ENCODE data around the gene TMEM258. TPM values are rescaled to one million over a fixed set of nuclear protein-coding genes. Genes with fewer than 3 reads are reported as not detected.

The TMEM258 gene
- total RNA-seq, 1 donor from 2014 or later: 104 TPM

DNA sequence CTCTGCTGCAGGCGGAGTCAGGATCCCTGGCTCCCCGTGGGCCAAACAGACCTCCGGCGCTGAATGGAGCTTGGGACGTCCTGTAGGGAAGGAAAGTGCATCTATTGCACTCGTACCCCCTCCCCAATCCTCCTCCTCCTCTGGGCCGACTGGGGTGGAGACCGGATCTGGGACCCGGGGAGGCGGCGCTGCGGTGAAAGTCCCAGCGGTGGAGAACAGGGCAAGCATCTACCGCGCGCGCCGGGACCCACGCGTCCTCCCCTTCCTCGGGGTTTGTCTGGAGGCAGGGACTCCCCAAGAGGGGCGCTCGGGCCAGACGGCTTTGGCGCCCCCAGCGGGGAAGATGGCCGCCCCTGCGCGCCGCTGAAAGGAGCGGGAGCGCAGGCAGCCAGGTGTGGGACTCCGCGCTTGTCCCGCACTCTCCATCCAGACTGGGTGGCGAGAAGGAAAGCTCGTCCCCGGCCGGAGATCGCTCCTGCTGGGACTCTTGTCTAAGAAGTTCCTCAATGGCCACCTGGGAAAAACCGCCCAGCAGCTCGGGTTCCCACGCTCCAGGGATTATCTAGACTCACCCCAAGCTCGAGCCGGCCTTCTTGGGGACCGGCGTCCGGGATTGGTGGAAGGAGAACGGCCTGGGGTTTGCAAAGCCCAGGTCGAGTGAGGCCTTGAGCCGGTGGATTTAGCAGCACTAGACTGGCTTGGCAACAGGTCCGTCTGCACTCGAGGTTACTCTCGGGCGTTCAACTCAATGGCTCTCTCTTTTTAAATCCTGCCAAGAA is 36.4 kb upstream of the TMEM258 start:
- Histone ChIP-seq H3K9me3 (no peaks in the 10 kb centered on the region), H3K4me3 (peak overlapping the region; percentile 67), H3K4me1 (peaks cover 40% of the 10 kb centered on the region), H3K27ac (peak overlapping the region; percentile 85), H3K36me3 (no peaks in the 10 kb centered on the region), H3K27me3 (ENCODE audit: low read depth) (peaks cover 17% of the 10 kb centered on the region)
- intact Hi-C loops (cut with DNase I): no loop called here
- ATAC-seq (peak; percentile 41 to 60), DNase-seq (peak; percentile 62)
- TF ChIP-seq, protein P1, sequence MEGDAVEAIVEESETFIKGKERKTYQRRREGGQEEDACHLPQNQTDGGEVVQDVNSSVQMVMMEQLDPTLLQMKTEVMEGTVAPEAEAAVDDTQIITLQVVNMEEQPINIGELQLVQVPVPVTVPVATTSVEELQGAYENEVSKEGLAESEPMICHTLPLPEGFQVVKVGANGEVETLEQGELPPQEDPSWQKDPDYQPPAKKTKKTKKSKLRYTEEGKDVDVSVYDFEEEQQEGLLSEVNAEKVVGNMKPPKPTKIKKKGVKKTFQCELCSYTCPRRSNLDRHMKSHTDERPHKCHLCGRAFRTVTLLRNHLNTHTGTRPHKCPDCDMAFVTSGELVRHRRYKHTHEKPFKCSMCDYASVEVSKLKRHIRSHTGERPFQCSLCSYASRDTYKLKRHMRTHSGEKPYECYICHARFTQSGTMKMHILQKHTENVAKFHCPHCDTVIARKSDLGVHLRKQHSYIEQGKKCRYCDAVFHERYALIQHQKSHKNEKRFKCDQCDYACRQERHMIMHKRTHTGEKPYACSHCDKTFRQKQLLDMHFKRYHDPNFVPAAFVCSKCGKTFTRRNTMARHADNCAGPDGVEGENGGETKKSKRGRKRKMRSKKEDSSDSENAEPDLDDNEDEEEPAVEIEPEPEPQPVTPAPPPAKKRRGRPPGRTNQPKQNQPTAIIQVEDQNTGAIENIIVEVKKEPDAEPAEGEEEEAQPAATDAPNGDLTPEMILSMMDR (IDR thresholded peaks at IDR 0.05): peak; percentile 36

DNA sequence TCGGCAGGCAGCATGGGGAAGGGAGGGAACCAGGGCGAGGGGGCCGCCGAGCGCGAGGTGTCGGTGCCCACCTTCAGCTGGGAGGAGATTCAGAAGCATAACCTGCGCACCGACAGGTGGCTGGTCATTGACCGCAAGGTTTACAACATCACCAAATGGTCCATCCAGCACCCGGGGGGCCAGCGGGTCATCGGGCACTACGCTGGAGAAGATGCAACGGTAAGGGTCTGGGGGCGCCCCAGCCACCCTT is 35.9 kb upstream of the TMEM258 start:
- Histone ChIP-seq H3K4me3 (peak overlapping the region; percentile 67), H3K27me3 (ENCODE audit: low read depth) (peaks cover 17% of the 10 kb centered on the region), H3K27ac (peak overlapping the region; percentile 85), H3K9me3 (no peaks in the 10 kb centered on the region), H3K4me1 (peaks cover 40% of the 10 kb centered on the region), H3K36me3 (no peaks in the 10 kb centered on the region)
- TF ChIP-seq, protein P1 (IDR thresholded peaks at IDR 0.05): no peak
- DNase-seq (no peak), ATAC-seq (peak in 1 of 2 donors; percentile 1)
- intact Hi-C loops (cut with DNase I): no loop called here

DNA sequence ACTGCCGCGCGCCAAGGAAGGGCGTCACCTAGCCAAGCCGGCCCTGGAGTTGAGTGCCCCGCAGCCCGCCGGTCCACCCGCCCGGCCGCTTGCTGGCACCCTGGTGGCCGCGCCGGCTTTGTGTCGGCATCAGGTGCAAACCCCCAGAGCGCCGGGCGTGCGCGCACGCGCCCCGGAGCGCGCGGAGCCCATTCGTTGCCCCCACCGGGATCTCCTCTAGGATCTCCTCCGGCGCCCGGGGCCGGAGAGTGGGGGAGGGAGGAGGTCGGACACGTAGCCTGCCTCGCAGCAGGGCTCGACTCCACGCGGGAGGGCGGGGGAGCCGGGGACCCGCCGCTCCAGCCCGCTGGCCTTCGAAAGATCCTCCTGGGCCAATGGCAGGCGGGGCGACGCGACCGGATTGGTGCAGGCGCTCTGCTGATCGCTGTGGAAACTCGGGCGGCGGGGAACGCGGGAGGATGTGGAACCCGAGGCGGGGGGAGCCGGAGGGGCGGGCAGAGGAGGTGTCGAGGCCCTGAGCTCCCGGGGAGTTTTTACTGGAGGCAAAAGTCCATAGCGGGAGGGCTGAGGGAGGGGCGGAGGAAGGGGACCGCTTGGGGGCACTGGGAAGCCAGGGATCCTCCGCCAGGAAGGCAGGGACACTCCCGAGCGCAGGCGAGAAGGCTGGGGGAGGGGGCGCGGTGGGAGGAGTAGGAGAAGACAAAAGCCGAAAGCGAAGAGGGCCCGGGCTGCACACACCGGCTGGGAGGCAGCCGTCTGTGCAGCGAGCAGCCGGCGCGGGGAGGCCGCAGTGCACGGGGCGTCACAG is 35.4 kb upstream of the TMEM258 start, which contains the start of gene FADS2:
Gene FADS2, plus strand, starts transcription at position 730 of the 808 bp plus-strand sequence. CDS start 91 bp downstream, outside the sequence.
- H3K27ac ChIP-seq: peak within 1 kb of the TSS; percentile 85
- ATAC-seq: peak; percentile 91 to 94
- TF ChIP-seq, protein P1 (IDR thresholded peaks at IDR 0.05): no peak

DNA sequence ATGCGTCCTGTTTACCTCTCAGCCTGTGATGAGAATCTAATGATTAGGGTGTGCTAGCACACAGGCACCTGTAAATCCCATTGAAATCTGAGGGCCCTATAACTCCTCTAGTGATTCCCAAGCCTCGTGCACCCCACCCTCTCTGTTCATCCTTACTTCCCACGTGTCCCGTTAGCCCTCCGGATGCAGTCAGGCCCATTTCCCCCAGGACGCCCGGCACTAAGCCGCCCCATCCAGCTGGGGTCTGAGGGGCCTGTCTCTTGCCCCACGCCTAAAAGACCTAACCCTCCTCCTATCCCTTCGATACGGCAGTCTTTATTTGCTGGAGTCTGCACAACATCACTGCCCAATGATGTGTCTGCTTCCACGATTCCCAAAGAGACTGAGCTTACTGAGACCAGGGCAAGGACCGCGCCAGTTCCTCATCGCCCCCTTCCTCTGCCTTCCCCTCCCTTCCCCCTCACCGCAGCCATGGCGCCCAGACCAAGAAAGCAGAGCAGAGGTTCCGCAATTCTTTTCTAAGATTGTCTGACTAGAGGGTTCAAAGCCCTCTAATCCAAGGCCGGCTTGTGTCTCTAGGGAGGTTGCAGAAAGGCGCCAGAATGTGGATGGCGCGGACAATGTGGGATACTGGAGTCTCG is 34.7 kb upstream of the TMEM258 start:
- TF ChIP-seq, protein P1 (IDR thresholded peaks at IDR 0.05): no peak
- Histone ChIP-seq H3K36me3 (no peaks in the 10 kb centered on the region), H3K27ac (peak overlapping the region; percentile 85), H3K9me3 (no peaks in the 10 kb centered on the region), H3K4me3 (peak overlapping the region; percentile 67), H3K27me3 (ENCODE audit: low read depth) (peaks cover 17% of the 10 kb centered on the region), H3K4me1 (peaks cover 40% of the 10 kb centered on the region)
- ATAC-seq (peak; percentile 4 to 30), DNase-seq (peak; percentile 65)
- intact Hi-C loops (cut with DNase I): no loop called here

More for the DNA sequence above, 35.4 kb upstream of the TMEM258 start, which contains the start of gene FADS2:
- Histone ChIP-seq H3K27me3 (ENCODE audit: low read depth) (peaks cover 17% of the 10 kb centered on the region), H3K36me3 (no peaks in the 10 kb centered on the region), H3K4me3 (peak within 1 kb of the TSS; percentile 67), H3K4me1 (peaks cover 40% of the 10 kb centered on the region), H3K9me3 (no peaks in the 10 kb centered on the region)
- intact Hi-C loops (cut with DNase I): no loop called here
- DNase-seq: peak; percentile 94

DNA sequence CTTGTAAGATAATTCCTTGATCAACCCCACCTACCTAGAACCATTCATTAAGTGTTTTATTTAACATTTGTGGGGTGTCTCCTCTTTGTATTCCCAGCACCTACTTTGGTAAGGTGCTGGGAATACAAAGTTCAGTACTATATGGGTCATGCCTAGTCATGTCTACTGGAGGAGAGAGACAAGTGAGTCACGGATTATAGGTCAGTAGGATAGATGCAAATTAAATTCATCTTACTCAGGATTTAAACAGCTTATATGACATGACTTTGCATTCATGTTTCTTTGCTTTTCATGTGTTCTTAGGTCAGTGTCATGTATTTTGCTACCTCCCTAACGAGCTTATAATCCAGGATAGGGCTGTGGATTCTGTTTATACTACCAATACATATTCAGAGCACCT is 27.8 kb upstream of the TMEM258 start:
- peaks cover 7% of the 10 kb centered on the region for H3K4me1 ChIP-seq
- no peaks in the 10 kb centered on the region for H3K27me3 ChIP-seq (ENCODE audit: low read depth)
- no peaks in the 10 kb centered on the region for H3K9me3 ChIP-seq
- no peak for ATAC-seq
- no peak overlapping the region for H3K4me3 ChIP-seq
- no peak for DNase-seq
- TF ChIP-seq, protein P1 (IDR thresholded peaks at IDR 0.05): no peak
- H3K36me3 ChIP-seq: no peaks in the 10 kb centered on the region
- H3K27ac ChIP-seq: no peak overlapping the region
- intact Hi-C loops (cut with DNase I): no loop called here

Data from lower lobe of right lung (tissue), 2 donors.